ENCODE results near the gene KITLG.
"Not testable (repeated sequence)": the region's sequence is repeated elsewhere in the genome, so short reads cannot be mapped to it uniquely, and the experiment has no call there.

Gene KITLG

DNA sequence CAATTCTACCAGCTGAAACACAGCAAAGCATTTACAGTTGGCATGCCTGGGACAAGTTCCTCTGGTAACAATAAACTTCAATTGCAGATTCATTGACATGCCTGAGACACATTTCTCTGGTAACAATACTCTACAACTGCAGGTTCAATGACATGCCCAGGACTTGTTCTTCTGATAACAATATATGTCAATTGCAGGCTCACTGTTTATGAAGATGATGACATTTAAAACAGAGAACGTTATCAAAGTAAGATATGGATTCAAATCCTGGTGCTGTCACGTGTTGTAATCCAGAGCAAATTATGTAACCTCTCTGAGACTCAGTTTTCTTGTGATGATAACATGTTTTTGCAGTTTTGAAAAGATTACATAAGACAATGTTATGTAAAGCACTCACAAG lies 20.5 kb downstream of the KITLG start:
- H3K4me3 ChIP-seq (ENCODE audit: extremely low read depth, insufficient read depth, low read length, poor library complexity, severe bottlenecking): no peak overlapping the region
- H3K4me1 ChIP-seq (ENCODE audit: control insufficient read depth, insufficient read depth, low read length, poor library complexity, severe bottlenecking): peaks cover 17% of the 10 kb centered on the region
- 88% methylated on average over 2 of the region's 2 CpGs; no CpG with 5 or more reads in 1 of the 2 experiments for WGBS, 2 experiments (ENCODE audit: insufficient coverage in 2 of 2)
- no peak overlapping the region for H3K27ac ChIP-seq (ENCODE audit: low read depth, low read length, severe bottlenecking)
- no peaks in the 10 kb centered on the region for H3K9me3 ChIP-seq (ENCODE audit: control insufficient read depth, low read length)
- no peaks in the 10 kb centered on the region for H3K36me3 ChIP-seq (ENCODE audit: control insufficient read depth, insufficient read depth, low read length)

DNA sequence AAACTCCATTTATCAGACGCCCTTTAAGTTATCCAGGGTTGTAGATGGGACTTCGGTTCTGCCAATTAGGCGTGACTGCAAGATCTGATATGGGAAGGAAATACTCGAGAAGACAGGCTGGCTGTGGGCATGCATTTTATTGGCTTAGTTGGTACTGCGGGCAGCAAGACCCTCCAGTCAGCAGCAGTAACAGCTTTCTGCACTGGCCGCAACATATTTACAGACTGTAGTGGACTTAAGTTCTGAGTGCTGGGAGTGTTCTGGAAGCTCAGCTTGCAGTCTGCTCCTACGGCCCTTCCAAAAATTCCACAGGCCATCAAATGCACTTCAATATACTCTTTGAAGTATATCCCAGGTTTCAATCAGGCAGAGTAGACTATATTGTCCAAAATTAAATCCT lies 21.1 kb downstream of the KITLG start:
- no peak overlapping the region for H3K27ac ChIP-seq (ENCODE audit: low read depth, low read length, severe bottlenecking)
- H3K4me3 ChIP-seq (ENCODE audit: extremely low read depth, insufficient read depth, low read length, poor library complexity, severe bottlenecking): no peak overlapping the region
- peaks cover 17% of the 10 kb centered on the region for H3K4me1 ChIP-seq (ENCODE audit: control insufficient read depth, insufficient read depth, low read length, poor library complexity, severe bottlenecking)
- H3K9me3 ChIP-seq (ENCODE audit: control insufficient read depth, low read length): no peaks in the 10 kb centered on the region
- no peaks in the 10 kb centered on the region for H3K36me3 ChIP-seq (ENCODE audit: control insufficient read depth, insufficient read depth, low read length)
- WGBS, 2 experiments (ENCODE audit: insufficient coverage in 2 of 2): 93 to 95% methylated on average over 5 of the region's 7 CpGs

DNA sequence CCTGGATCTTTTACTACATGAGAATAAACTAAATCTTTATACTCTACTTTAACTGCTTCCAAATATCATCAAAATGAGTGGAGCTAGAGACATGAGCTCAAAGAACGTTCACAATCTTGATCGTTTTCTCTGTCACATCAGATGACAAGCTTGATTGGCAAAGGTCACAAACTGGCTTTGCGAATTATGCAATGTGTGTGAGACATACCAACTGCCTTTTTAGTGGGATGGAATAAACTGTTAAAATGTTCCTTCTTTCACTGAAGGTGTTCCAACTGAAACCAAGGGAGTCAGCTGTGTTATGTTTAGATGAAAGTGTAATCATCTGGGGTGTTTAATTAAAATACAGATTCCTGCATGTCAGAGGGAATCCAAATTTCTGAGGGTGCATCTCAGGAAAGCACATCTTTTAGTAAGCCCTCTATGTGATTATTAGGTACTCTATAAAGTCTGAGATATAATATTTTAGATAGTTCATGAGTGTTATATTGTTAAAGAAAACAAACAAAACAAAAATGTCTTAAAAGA lies 21.9 kb downstream of the KITLG start:
- Histone ChIP-seq H3K4me1 (ENCODE audit: control insufficient read depth, insufficient read depth, low read length, poor library complexity, severe bottlenecking) (peaks cover 22% of the 10 kb centered on the region), H3K27ac (ENCODE audit: low read depth, low read length, severe bottlenecking) (no peak overlapping the region), H3K36me3 (ENCODE audit: control insufficient read depth, insufficient read depth, low read length) (no peaks in the 10 kb centered on the region), H3K4me3 (ENCODE audit: extremely low read depth, insufficient read depth, low read length, poor library complexity, severe bottlenecking) (no peak overlapping the region), H3K9me3 (ENCODE audit: control insufficient read depth, low read length) (no peaks in the 10 kb centered on the region)
- WGBS, 2 experiments (ENCODE audit: insufficient coverage in 2 of 2): 82 to 92% methylated on average over 3 of the region's 3 CpGs

DNA sequence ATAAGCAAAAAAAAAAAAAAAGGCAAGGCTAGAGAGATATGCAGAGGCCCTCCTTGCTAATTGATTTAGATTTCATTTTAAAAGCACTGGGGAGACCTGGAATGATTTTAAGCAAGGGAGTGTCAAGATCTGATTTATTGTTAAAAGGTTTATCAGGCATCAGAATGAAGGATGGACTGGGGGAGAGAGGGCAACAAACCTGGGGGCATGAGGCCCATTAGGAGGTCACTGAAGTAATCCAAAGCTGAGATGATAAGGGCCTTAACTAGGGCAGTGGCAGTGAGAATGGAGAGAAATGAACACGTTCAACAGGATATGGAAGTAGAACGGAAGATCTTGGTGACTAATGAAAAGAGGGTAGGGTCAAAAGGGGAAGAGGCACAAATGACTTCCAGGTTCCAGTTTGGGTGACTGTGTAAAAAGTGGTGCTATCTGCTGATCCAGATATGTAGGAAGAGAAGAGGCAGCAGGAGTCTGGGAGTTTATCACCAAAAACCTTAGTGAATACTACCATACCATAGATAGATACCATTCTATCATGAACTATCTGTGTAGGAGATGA lies 24.0 kb downstream of the KITLG start:
- no peak overlapping the region for H3K4me3 ChIP-seq (ENCODE audit: extremely low read depth, insufficient read depth, low read length, poor library complexity, severe bottlenecking)
- 95 to 100% methylated on average over 2 of the region's 2 CpGs for WGBS, 2 experiments (ENCODE audit: insufficient coverage in 2 of 2)
- peaks cover 15% of the 10 kb centered on the region for H3K4me1 ChIP-seq (ENCODE audit: control insufficient read depth, insufficient read depth, low read length, poor library complexity, severe bottlenecking)
- no peak overlapping the region for H3K27ac ChIP-seq (ENCODE audit: low read depth, low read length, severe bottlenecking)
- no peaks in the 10 kb centered on the region for H3K9me3 ChIP-seq (ENCODE audit: control insufficient read depth, low read length)
- no peaks in the 10 kb centered on the region for H3K36me3 ChIP-seq (ENCODE audit: control insufficient read depth, insufficient read depth, low read length)

DNA sequence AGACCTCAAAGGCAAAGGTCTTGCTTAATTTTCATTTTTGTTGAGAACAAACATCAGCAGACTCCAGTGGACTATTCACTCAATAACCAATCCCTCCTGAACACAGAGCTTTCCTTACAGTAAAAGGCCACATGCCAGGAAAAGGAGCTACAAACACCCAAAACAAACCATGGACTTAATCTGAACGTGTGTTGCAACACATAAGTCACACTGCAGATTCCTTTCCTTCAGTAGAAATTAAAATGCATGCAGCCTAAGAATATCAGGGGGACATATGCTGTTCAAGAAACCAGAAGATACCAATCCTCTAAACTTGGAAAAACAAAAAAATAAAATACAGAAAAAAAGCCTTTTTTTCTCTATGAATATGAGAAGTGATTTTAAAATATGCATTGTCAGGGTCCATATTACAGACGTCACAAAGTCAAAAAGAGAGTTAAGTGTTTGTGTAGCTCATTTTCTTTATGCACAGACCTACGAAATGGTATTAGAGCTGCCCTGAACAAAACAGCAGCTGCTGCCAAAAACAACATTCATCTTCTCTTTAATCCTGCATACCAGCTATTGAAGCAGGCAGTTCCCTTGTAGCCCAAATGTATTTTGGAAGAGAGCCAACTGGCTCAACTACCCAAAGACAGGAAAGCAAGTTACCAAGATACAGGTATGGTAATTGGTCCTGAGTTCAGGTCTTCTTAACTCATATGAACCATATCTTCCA lies 26.2 kb downstream of the KITLG start:
- Histone ChIP-seq H3K4me3 (ENCODE audit: extremely low read depth, insufficient read depth, low read length, poor library complexity, severe bottlenecking) (no peak overlapping the region), H3K27ac (ENCODE audit: low read depth, low read length, severe bottlenecking) (no peak overlapping the region), H3K36me3 (ENCODE audit: control insufficient read depth, insufficient read depth, low read length) (no peaks in the 10 kb centered on the region), H3K9me3 (ENCODE audit: control insufficient read depth, low read length) (no peaks in the 10 kb centered on the region), H3K4me1 (ENCODE audit: control insufficient read depth, insufficient read depth, low read length, poor library complexity, severe bottlenecking) (peaks cover 7% of the 10 kb centered on the region)
- WGBS, 2 experiments (ENCODE audit: insufficient coverage in 2 of 2): 93% methylated on average over 1 of the region's 3 CpGs; no CpG with 5 or more reads in 1 of the 2 experiments

- Histone ChIP-seq H3K4me3 (ENCODE audit: extremely low read depth, insufficient read depth, low read length, poor library complexity, severe bottlenecking) (no peak overlapping the region), H3K4me1 (ENCODE audit: control insufficient read depth, insufficient read depth, low read length, poor library complexity, severe bottlenecking) (peaks cover 4% of the 10 kb centered on the region), H3K27ac (ENCODE audit: low read depth, low read length, severe bottlenecking) (no peak overlapping the region), H3K9me3 (ENCODE audit: control insufficient read depth, low read length) (no peaks in the 10 kb centered on the region), H3K36me3 (ENCODE audit: control insufficient read depth, insufficient read depth, low read length) (no peaks in the 10 kb centered on the region)
- WGBS, 2 experiments (ENCODE audit: insufficient coverage in 2 of 2): 86 to 100% methylated on average over 1 of the region's 3 CpGs
Measured at GRCh38 chr12:88552610-88553079, 27.6 kb downstream of the KITLG start.

GRCh38 chr12:88549929-88550328 lies 30.3 kb downstream of the KITLG start:
- Histone ChIP-seq H3K27ac (ENCODE audit: low read depth, low read length, severe bottlenecking) (no peak overlapping the region), H3K9me3 (ENCODE audit: control insufficient read depth, low read length) (no peaks in the 10 kb centered on the region), H3K4me1 (ENCODE audit: control insufficient read depth, insufficient read depth, low read length, poor library complexity, severe bottlenecking) (peaks cover 14% of the 10 kb centered on the region), H3K4me3 (ENCODE audit: extremely low read depth, insufficient read depth, low read length, poor library complexity, severe bottlenecking) (no peak overlapping the region), H3K36me3 (ENCODE audit: control insufficient read depth, insufficient read depth, low read length) (no peaks in the 10 kb centered on the region)
- 0% methylated on average over 1 of the region's 1 CpG for WGBS, 2 experiments (ENCODE audit: insufficient coverage in 2 of 2)

DNA sequence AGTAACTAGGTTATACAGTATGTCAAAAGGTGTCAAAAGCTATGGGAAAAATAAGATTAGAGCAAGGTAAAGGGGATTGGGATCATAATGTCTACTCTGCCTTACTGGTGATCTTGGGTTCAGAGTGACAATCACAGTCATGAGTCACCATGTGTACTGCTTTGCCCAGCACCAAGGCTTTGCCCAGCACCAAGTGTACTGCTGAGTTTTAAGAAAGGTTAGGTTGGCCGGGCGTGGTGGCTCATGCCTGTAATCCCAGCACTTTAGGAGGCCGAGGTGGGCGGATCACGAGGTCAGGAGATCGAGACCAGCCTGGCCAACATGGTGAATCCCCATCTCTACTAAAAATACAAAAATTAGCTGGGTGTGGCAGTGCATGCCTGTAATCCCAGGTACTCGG lies 32.3 kb downstream of the KITLG start:
- not testable (repeated sequence) for H3K4me1 ChIP-seq (ENCODE audit: control insufficient read depth, insufficient read depth, low read length, poor library complexity, severe bottlenecking); H3K4me3 ChIP-seq (ENCODE audit: extremely low read depth, insufficient read depth, low read length, poor library complexity, severe bottlenecking); H3K9me3 ChIP-seq (ENCODE audit: control insufficient read depth, low read length); H3K36me3 ChIP-seq (ENCODE audit: control insufficient read depth, insufficient read depth, low read length); H3K27ac ChIP-seq (ENCODE audit: low read depth, low read length, severe bottlenecking)
- WGBS, 2 experiments (ENCODE audit: insufficient coverage in 2 of 2): 88 to 100% methylated on average over 1 to 7 of the region's 7 CpGs

DNA sequence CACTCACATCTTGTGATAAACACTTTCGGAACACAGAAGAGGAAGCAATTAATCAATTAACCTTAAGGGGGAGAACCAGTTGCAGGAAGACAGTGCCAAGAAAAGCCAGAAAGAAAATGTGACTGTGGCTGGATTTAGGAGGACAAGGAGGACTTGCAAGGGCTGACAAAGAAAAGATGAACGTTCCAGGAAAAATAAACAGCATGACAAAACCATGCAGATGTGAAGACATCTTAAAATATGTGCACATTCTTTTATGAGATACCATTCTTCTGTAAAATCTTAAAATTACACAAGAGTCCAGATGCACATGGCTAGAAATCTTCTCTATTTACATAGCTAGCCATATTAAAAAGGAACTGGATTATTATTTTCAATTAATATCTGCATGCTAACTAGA lies 33.4 kb downstream of the KITLG start:
- Histone ChIP-seq H3K27ac (ENCODE audit: low read depth, low read length, severe bottlenecking) (no peak overlapping the region), H3K9me3 (ENCODE audit: control insufficient read depth, low read length) (no peaks in the 10 kb centered on the region), H3K4me3 (ENCODE audit: extremely low read depth, insufficient read depth, low read length, poor library complexity, severe bottlenecking) (no peak overlapping the region), H3K36me3 (ENCODE audit: control insufficient read depth, insufficient read depth, low read length) (peaks cover 4% of the 10 kb centered on the region), H3K4me1 (ENCODE audit: control insufficient read depth, insufficient read depth, low read length, poor library complexity, severe bottlenecking) (peaks cover 10% of the 10 kb centered on the region)
- WGBS, 2 experiments (ENCODE audit: insufficient coverage in 2 of 2): 60% methylated on average over 1 of the region's 2 CpGs; no CpG with 5 or more reads in 1 of the 2 experiments

DNA sequence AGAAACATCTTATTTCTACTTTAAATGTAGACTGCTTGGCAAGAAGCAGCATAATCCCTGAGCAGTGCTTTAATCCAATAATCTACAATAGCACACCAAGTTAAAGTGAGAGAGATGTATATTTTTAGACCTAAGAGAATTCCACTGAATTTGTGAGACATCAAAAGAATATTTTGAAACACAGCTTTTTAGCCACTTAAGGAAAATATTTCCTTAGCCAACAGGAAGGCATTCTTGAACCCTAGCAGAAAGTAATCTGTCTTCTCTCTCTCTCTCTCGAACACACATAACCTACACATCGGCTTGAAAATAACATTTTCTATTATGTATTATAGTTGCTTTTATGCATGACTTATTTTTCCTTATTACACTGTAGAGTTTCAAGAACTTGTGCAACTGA lies 34.0 kb downstream of the KITLG start:
- no peaks in the 10 kb centered on the region for H3K9me3 ChIP-seq (ENCODE audit: control insufficient read depth, low read length)
- H3K27ac ChIP-seq (ENCODE audit: low read depth, low read length, severe bottlenecking): no peak overlapping the region
- peaks cover 4% of the 10 kb centered on the region for H3K36me3 ChIP-seq (ENCODE audit: control insufficient read depth, insufficient read depth, low read length)
- peaks cover 10% of the 10 kb centered on the region for H3K4me1 ChIP-seq (ENCODE audit: control insufficient read depth, insufficient read depth, low read length, poor library complexity, severe bottlenecking)
- WGBS, 2 experiments (ENCODE audit: insufficient coverage in 2 of 2): no CpG with 5 or more reads among the region's 2 CpGs
- H3K4me3 ChIP-seq (ENCODE audit: extremely low read depth, insufficient read depth, low read length, poor library complexity, severe bottlenecking): no peak overlapping the region
